SH-SY5Y (cell line): ENCODE results near the gene PRSS50.

Source experiments
- GATA2 ChIP-seq: IDR thresholded peaks from 2 replicates; pipeline ENCODE4 v1.6.1; 2011; ENCODE audit warnings: mild to moderate bottlenecking, low read depth, low read length
- GATA3 ChIP-seq: IDR thresholded peaks from 2 replicates; pipeline ENCODE4 v1.6.1; 2011; ENCODE audit warnings: low read depth, mild to moderate bottlenecking, low read length, moderate library complexity

PRSS50 gene

DNA sequence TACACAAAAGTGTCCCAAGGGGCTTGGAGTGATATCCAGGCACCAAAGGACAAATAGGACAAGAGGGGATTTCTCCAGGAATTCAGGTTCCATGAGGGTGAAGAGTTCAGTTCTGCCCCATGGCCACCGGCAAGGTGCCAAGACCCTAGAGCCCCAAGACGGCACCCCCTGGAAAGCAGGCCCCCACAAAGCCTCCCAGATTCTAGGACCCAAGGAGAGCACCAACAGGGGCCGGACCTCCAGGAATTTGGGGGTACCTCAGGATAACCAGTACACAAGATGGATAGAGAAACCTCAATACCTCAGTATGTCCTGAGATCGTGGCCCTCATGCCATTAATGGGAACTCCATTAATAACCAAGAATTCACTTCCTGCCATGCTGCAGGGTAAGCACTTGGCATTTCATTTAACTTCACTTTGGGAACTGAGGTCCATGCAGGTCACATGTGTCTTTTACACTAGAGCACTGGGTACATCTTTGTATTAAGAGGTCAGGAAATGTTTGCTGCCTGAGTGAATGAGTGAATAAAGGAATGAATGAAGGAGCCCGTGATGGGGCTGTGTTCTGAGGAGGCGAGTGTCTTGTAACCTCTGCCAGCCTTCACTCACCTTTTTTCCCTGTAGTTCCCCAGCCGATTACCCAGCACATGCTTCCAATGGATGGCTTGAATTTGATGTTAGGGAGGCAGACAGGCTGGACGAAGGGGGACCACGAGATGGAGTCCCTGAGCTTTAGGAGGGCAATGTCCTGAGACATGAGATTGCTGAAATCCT is 15.5 kb upstream of the PRSS50 start:
- TF ChIP-seq GATA2 (no peak), GATA3 (no peak)

DNA sequence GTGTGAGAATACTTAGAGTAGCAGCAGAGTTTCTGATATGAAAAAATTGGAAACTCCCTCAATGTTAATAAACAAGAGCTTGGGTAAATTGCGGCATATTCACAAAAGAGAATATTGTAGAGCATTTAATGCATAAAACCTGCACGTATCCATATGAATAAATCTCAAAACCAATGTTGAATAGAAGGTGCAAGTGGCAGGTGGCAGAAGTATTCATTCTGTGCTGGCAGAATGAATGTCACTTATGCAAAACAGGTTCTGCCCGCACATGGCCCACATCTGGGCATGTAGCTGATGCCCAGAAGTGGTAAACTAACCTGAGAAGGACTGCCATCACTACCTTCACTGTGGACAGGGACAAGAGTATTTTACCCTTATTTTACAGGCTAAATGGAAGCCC is 14.1 kb upstream of the PRSS50 start:
- TF ChIP-seq GATA3 (no peak), GATA2 (no peak)

DNA sequence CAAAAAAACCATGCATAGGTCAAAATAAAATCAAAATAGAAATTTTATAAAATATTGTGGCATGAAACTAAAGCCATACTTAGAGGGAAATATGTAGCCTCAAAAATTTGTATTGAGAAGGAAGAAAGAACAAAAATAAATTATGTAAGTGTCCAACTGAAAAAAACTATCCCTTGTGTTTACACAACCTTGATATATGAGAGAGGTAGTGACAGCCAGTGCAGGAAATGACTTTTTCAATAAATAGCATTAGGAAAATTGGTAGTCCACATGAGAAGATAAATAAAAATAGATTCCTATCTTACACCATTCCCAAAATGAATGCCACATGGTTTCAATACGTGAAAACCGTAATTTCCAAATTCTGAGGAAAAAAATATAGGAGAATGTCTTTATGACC is 13.2 kb upstream of the PRSS50 start:
- TF ChIP-seq GATA2, result no peak
- no peak for TF ChIP-seq GATA3

DNA sequence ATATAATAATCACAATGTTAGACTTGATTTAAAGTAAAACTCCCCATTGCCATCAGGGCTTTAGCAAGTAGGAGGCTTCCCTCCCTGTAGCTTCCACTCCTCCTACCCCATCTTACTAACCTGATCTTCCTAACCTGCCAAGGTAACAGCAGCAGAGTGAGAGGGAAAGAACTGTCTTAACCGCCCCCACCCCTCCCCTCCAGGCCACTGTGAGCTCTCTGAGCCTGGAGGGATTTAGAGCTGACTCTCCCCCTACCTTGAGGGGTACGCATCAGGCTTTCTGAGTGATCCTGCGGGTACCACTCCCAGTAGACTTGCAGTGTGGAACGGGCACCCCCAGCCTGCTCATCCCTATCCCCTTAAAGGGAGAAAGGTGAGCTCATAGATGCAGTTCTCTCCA is 11.4 kb upstream of the PRSS50 start:
- TF ChIP-seq GATA3 (no peak), GATA2 (no peak)

DNA sequence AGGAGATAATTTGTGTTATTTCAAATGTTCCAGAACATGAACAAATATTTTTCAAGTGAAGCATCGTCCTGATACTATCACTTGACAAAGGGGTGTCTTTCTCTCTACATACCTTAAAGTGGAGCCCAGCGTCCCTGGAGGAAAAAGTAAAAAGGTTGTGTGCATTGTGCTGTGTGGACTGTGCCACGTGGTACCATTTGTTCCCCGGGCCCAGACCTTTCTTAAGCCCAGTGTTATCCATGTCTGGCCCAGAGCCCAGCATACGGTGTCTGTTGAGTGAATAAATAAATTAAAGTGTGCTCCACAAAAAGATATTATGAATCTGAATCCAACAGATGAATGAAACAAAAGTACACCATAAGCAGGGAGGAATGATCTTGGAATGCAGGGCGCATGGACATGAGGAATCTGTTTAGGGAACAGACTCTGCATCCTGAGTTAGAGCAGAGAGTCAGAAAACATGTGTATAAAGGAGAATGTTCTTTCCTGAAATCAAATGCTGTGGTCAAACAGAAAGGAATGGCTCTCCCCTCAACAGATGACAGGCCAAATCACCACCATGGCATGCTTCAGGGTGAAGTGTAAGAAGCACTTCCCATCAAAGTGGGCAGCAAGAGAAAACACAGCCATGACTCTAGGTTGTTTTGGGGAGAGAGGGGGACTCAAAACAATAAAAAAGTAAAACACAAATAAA is 8.1 kb upstream of the PRSS50 start:
- TF ChIP-seq GATA3 (no peak), GATA2 (no peak)

DNA sequence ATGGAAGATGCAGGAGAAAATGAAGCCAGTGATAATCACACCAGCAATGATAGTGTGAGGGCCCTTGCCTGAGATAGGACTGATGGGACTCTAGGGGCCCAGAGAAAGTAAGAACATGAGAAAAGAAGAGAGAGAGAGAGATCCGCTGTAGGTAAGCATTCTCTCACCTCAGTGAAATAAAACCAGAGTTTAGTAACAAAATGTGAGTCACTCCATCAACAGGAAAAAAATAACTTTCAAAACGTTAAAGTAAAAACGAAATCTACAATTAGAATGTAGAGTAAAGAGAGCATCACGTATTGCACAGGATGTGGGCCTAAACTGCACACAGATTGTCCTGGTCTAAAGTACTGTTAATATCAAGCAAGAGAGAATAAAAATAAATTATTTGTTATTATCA is 6.8 kb upstream of the PRSS50 start:
- TF ChIP-seq GATA2 (no peak), GATA3 (no peak)

DNA sequence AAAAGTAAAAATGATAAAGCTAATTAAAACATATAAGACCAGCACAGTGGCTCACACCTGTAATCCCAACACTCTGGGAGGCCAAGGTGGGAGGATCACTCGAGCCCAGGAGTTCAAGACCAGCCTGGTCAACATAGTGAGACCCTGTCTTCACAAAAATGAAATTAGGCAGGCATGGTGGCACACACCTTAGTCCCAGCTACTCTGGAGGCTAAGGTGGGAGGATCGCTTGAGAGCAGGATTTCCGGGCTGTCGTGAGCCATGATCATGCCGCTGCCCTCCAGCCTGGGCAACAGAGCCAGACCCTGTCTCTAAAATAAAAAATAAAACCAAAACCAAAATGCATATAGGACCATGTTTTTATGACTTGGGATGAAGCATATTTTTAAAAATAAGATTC is 4.8 kb upstream of the PRSS50 start:
- TF ChIP-seq GATA3 (no peak), GATA2 (no peak)

DNA sequence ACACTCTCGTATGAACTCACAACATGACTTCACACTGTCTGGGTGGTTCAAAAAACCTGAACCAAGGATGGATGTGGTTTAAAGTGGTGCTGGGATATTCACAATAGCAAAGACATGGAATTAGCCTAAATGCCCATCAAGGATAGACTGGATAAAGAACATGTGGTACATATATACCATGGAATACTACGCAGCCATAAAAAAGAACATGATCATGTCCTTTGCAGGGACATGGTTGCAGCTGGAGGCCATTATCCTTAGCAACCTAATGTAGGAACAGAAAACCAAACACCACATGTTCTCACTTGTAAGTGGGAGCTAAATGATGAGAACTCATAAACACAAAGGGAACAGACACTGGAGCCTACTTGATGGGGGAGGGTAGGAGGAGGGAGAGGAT is 3.3 kb upstream of the PRSS50 start:
- TF ChIP-seq GATA2, result no peak
- no peak for TF ChIP-seq GATA3

DNA sequence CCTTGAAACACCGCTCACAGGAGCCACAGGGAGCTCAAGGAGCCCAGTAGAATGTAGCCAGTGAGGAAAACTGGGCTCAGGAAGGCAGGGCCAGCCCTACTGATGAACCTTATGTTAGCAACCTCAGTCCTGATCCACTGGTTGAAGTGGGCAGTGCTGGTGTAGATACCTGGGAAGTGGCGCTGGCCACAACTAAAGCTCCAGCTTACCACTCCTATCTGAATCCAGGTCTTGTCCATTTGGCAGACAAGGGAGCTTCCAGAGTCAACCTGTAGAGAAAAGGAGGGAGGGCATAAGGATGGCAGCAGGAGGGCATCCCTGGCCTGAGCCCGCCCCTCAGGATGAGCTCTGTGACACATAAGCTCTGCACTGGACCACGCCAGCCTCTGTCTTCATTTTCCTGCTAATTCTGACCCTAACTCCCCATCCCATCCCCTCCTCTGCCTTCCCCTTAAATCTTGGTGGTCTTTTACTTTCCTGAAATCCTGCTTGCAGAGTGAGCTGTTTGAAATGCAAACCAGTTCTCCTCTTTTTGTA is 2.1 kb upstream of the PRSS50 start:
- no peak for TF ChIP-seq GATA2

DNA sequence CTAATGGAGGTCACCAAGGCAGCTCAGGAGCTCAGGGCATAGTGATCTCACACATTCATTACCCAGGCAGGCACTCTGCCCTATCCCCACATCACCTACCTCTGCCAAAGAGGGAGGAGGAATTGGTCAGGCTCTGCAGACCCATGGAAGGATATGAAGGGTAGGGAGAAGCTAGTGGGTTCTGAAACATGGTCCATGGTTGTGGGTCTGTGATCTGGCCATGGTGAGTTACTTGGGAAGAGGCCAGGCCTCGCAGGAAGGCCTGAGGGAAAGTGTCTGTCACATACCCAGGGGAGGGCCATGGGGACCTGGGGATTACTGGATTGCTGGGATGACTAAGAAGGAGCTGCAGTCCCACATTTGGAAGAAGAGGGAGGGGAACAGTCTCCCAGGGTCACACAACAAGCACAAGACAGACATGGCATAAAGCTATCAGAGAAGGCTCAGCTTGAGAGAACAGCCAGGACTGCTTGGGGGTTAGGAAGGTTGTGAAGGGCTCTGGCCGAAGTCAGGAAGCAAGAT is 1.4 kb upstream of the PRSS50 start:
- no peak for TF ChIP-seq GATA2
- no peak for TF ChIP-seq GATA3

DNA sequence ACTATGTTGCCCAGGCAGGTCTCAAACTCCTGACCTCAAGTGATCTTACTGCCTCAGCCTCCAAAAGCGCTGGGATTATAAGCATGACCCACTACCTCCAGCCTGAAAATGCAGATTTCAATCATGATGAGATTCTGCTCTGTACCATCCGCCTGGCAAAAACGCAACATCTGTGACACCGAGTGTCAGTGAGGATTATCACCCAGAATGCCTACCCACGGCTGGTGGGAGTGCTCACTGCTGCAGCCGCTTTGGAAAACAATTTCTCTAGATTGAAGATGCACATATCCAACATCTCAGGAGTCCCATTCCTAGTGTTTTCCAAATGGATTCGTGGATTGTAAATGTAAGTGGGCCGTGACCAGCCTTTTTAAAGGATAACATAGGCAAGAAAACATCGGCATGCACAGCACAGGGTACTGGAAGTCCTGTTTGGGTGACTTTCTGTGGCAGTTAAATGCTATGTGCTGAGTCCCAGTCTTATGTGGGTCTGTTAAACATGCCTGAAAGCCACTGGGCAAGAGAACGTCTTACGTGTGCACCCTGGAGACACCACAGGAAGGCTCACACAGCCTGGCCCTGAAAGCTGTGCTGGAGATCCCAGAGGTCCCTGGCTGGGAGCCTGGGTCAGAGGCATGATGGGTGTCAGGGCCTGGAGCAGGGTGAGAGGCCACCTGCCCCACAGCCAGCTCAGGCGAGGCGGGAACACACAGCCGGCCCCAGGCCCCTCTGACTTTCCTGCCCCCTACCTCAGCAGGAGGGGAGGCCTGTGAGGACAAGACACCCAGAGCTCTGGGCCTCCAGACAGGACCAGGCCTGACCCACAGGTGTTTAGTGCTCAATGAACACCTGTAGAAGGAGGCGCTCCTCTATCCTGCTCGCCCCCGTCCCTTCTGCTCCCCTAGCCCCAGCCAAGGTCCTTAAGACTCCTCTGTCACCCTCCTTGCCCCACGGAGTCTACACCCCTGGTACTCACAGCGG is 918 bp downstream of the PRSS50 start:
- TF ChIP-seq GATA2, result no peak
- no peak for TF ChIP-seq GATA3

DNA sequence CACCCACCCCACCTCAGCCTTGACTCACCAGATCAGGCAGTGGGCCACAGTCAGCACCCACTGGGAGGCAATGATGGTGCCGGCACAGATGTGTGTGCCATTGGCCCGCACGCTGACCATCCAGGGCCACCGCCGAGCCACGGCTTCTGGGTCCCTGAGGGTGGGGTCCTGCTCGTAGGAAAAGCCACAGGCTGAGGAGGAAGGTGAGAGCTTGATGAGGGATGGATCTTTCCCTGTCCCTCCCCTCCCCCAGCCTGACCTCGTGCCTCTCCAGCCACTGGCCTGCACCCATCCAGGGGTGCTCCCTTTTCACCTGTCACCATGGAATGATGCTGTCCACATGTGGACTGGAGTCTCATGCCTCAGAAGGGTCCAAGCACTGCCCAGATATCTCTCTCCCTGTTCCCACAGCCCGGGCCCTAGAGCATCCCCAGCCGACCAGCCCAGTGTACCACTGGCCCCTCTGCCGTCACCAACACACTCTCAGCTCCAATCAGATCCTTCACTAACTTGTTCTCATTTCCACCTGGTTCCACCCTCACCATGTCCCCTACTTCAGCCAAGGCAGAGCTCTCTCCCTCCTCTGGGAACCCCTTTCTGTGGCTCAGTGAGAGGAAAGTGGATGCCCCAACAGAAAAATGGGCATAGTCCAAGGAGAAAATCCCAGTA is 2.0 kb downstream of the PRSS50 start:
- TF ChIP-seq GATA3, result no peak
- TF ChIP-seq GATA2, result no peak

DNA sequence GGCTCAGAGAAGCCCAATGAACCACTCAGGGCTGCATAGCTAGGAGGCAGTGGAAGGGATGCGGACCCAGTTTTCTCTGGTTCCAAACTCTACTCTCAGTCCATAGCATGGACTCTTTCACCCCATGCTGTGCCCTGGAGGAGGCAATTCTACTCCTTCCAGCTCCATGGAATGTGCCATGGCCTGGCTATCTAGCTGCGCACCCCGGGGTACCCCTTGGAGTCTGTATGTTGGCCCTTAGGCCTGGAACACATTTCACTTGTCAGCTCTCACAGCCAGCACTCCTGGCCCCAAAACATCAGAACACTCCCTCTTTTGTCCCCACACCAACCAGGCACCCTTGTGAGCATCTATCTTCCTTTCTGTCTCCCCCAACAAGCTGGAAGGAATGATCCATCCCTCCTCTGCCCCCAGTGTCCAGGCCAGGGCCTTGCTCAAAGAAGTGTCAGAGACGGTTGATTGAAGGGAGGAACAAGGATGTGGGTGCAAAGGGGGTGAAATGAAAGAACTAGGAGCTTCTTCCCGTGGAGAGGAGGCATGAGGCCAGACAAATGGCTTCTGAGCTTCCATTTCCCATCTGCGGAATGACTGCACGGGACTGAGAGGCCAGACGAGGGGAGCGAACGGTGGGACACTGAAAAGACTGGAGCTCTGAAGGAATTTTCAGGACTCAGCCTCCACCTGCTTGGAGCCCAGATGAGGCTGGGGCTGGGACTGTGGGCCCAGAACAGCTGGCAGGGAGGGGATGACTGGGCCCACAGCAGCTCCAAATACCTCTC is 2.8 kb downstream of the PRSS50 start:
- TF ChIP-seq GATA2, result no peak
